NB4 (cell line): ENCODE results near the gene HACD1.

ENCODE experiments used
- DNase-seq: peaks from one replicate; pipeline ENCODE4 v3.0.0; 2010; ENCODE audit warnings: low read depth
- H3K4me3 ChIP-seq: one replicate; pipeline ENCODE4 v1.5.1; 2011; ENCODE audit warnings: mild to moderate bottlenecking, low read depth, low read length, moderate library complexity
- MYC ChIP-seq: IDR thresholded peaks from 2 replicates; pipeline ENCODE4 v1.6.1; 2011; ENCODE audit warnings: low read depth, low read length
- POLR2A ChIP-seq: IDR thresholded peaks from 2 replicates; pipeline ENCODE4 v1.6.1; 2011; ENCODE audit warnings: mild to moderate bottlenecking; ENCODE audit not compliant: insufficient read length; ENCODE audit errors: extremely low read depth
- TF ChIP-seq, protein P1 (sequence below): IDR thresholded peaks from one replicate; pipeline ENCODE4 v1.5.1; 2012; ENCODE audit warnings: low read depth, low read length
- TF ChIP-seq, protein P2 (sequence below): IDR thresholded peaks from 2 replicates; pipeline ENCODE4 v1.6.1; 2011; ENCODE audit warnings: low read depth, low read length

HACD1 gene

DNA sequence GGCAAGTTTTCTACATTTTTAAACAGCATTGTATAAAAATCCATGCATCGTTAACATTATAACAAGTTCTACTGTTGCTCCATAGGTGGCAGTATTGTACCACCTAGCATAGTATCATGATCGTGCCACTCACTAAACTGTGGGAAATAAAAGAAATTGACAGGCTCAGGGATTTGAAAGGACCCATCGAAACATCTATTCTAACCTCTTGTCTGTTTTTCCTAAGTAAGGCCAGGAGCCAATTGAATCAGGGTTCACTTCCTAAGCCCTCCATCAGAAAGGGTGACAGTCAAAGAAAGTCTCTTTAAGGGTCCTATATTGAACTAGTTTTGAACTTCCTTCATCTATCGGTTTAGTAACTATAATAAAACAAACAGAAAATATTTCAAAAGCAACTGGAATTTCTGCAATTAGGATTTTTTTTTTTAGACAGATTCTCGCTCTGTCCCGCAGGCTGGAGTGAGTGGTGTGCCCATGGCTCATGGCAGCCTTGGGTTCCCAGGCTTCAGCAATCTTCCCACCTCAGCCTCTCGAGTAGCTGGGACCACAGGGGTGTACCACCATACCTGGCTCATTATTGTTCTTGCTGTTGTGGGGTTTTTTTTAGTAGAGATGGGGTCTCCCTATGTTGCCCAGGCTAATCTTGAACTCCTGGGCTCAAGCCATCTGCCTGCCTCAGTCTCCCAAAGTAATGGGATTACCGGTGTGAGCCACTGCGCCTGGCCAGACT, 9.4 kb downstream of the HACD1 start:
- TF ChIP-seq MYC: no peak
- TF ChIP-seq, protein P1, sequence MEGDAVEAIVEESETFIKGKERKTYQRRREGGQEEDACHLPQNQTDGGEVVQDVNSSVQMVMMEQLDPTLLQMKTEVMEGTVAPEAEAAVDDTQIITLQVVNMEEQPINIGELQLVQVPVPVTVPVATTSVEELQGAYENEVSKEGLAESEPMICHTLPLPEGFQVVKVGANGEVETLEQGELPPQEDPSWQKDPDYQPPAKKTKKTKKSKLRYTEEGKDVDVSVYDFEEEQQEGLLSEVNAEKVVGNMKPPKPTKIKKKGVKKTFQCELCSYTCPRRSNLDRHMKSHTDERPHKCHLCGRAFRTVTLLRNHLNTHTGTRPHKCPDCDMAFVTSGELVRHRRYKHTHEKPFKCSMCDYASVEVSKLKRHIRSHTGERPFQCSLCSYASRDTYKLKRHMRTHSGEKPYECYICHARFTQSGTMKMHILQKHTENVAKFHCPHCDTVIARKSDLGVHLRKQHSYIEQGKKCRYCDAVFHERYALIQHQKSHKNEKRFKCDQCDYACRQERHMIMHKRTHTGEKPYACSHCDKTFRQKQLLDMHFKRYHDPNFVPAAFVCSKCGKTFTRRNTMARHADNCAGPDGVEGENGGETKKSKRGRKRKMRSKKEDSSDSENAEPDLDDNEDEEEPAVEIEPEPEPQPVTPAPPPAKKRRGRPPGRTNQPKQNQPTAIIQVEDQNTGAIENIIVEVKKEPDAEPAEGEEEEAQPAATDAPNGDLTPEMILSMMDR: peak; percentile 41
- DNase-seq: peak; percentile 63
- no peak overlapping the region for H3K4me3 ChIP-seq

DNA sequence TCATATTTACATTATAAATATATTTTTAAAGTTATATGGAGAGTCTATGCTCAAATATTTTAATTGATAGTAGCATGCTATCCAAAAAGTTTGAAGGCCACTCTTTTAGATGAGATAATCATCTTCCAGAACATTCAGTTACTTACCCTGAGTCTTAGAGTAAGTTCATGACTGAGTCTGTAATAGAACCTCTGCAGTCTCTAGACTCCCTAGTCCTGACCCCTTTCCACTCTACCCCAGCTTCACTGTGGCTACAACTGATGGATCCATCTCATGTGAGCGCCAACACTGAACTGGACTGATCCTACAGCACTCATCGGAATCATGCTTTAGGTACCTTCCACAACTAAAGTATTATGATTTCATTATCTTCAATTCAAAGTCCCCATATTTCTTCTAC, 10.1 kb downstream of the HACD1 start:
- no peak for TF ChIP-seq MYC
- TF ChIP-seq POLR2A: no peak
- TF ChIP-seq, protein P2, sequence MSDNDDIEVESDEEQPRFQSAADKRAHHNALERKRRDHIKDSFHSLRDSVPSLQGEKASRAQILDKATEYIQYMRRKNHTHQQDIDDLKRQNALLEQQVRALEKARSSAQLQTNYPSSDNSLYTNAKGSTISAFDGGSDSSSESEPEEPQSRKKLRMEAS: no peak
- TF ChIP-seq, protein P1: no peak
- no peak for DNase-seq
- no peak overlapping the region for H3K4me3 ChIP-seq

DNA sequence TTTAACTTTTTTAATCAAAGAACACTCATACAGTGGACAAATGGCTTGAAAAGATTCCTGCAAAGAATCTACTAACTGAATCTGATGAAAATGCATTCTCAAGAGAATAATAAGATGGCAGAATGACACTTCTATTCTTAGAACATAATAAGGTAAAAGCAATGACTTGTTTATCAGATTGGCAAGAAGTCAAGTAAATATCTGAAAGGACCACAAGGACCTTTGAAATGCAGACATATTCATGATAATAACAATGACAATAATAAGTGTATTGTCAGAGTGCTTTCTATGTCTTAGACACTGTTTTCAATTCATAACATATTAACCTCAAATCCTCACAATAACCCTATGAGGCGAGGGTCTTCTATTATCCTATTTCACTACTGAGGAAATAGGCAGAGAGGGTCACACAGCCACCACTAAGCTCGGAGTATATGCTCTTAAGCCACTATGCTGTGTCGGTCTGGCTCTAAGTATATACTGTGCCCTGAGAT, 10.6 kb downstream of the HACD1 start:
- no peak overlapping the region for H3K4me3 ChIP-seq
- no peak for DNase-seq
- TF ChIP-seq MYC: no peak
- TF ChIP-seq, protein P1: no peak
- TF ChIP-seq, protein P2: no peak
- TF ChIP-seq POLR2A: no peak

DNA sequence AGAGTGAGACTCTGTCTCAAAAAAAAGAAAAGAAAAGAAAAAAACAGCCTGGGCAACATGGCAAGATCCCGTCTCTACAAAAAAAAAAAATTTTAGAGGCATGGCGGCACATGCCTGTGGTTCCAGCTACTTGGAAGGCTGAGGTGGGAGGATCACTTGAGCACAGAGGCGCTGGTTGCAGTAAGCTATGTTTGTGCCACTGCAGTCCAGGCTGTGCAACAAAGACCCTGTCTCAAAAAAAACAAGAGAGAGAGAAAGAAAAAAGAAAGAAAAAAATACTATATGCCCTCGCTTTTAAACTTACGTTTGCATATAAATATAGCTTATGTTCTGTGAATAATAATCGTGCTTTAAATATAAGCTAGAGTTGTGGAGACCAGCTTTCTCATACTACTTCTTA, 11.2 kb downstream of the HACD1 start:
- no peak overlapping the region for H3K4me3 ChIP-seq
- TF ChIP-seq, protein P1: no peak
- TF ChIP-seq, protein P2: no peak
- TF ChIP-seq MYC (no peak), POLR2A (no peak)
- no peak for DNase-seq

DNA sequence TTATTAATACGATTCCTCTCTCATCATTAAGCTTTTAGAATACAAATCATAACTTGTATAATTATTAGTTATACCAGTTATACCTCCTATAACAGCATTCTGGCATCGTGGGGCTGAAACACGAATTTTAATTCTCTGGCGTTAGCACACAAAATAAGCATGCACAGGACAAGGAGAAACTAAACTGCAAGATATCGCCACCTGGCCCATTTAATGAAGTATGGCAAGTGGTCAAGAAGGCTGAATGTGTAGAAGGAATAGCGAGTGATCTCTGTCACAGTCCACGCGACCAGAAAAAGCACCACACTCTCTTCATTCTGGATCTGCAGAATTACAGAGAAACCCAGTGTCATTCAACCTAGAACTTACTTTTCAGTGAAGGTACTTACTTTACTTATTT, 18.1 kb downstream of the HACD1 start:
- TF ChIP-seq POLR2A (no peak), MYC (no peak)
- TF ChIP-seq, protein P2: no peak
- TF ChIP-seq, protein P1: no peak
- DNase-seq: peak; percentile 18
- H3K4me3 ChIP-seq: no peak overlapping the region

DNA sequence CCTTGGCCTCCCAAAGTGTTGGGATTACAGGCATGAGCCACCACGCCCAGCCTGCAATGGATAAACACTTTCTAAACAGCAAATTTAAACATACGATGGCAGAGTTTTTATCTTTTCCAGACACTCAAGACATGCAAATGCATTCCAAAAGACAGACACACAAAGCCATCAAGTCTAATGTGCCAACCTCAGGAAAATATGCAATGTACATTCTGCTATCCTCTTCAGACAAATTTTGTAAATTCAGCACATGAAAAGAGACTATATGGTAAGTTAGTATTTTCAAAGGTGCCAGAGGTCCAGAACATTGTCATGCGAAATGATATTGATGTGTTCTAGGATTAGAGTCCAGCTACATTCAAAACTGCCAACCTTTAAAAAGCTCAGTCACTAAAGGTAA, 19.8 kb downstream of the HACD1 start:
- no peak for DNase-seq
- TF ChIP-seq MYC: no peak
- TF ChIP-seq POLR2A: no peak
- TF ChIP-seq, protein P1: no peak
- TF ChIP-seq, protein P2: no peak
- no peak overlapping the region for H3K4me3 ChIP-seq
